Measurements from ENCODE around the gene REPS2. TPM values are rescaled to one million over a fixed set of nuclear protein-coding genes. Genes with fewer than 3 reads are reported as not detected.
"Not testable (repeated sequence)": the region's sequence is repeated elsewhere in the genome, so short reads cannot be mapped to it uniquely, and the experiment has no call there.

The REPS2 gene
- total RNA-seq, 1 experiment from 2014 or later, result 3.7 TPM

- H3K27ac Mint-ChIP-seq, result no peak overlapping the region
- peaks cover 7% of the 10 kb centered on the region in 2 experiments for H3K4me1 Mint-ChIP-seq
- no peak overlapping the region for H3T11ph ChIP-seq (ENCODE audit: low read length)
- H4K8ac ChIP-seq (replicated peaks; ENCODE audit: insufficient read length, low read depth, low read length), result no peak overlapping the region
- H3K4me3 Mint-ChIP-seq, result no peak overlapping the region
- H2AK5ac ChIP-seq (ENCODE audit: insufficient read length, low read length), result no peak overlapping the region
- H3K23ac ChIP-seq (ENCODE audit: insufficient read length, low read depth, low read length), result no peak overlapping the region
- H3K27me3 Mint-ChIP-seq (ENCODE audit: low read depth), result peaks cover 3% of the 10 kb centered on the region; the same call in 1 of the 2 replicates
- H2BK5ac ChIP-seq (ENCODE audit: insufficient read length, low read length), result no peak overlapping the region
- no peak overlapping the region for H3K18ac ChIP-seq (ENCODE audit: insufficient read length, low read depth, low read length)
- TF ChIP-seq CTCF (conservative IDR thresholded peaks at IDR 0.05), result no peak
- peaks cover 4% of the 10 kb centered on the region; the same call in 1 of the 2 replicates for H3K4me1 ChIP-seq (ENCODE audit: insufficient read depth, low read length)
- no peak for DNase-seq
- H2BK15ac ChIP-seq (ENCODE audit: low read depth, low read length), result no peak overlapping the region
- no CpG with 5 or more reads among the region's 1 CpG for whole genome bisulfite sequencing (ENCODE audit: extremely low coverage, insufficient read length, low lambda C conversion rate)
- H4K20me1 ChIP-seq (ENCODE audit: control insufficient read depth, insufficient read depth, insufficient read length), result no peaks in the 10 kb centered on the region
- no peaks in the 10 kb centered on the region for H3K27me3 ChIP-seq (ENCODE audit: insufficient read depth, low read length)
- H4K91ac ChIP-seq (ENCODE audit: insufficient read length, low read depth, low read length), result no peak overlapping the region
- no peak overlapping the region for H2BK120ac ChIP-seq (ENCODE audit: low read depth, low read length, poor library complexity, severe bottlenecking)
- no peak overlapping the region for H2AFZ ChIP-seq (ENCODE audit: low read length)
- no peak overlapping the region for H4K5ac ChIP-seq (ENCODE audit: insufficient read length, low read depth, low read length)
- no peak overlapping the region for H2BK12ac ChIP-seq (ENCODE audit: insufficient read length, low read depth, low read length)
- peaks cover 30% of the 10 kb centered on the region in 2 experiments for H3K9me3 Mint-ChIP-seq
- H3K14ac ChIP-seq (ENCODE audit: insufficient read depth, low read length), result no peak overlapping the region
- H3K79me2 ChIP-seq (ENCODE audit: insufficient read depth, low read length), result no peaks in the 10 kb centered on the region
- no peak overlapping the region for H2BK20ac ChIP-seq (ENCODE audit: low read depth, low read length, poor library complexity, severe bottlenecking)
- H3K9me3 ChIP-seq (ENCODE audit: control insufficient read depth, low read depth, low read length), result no peaks in the 10 kb centered on the region
- H3K9ac ChIP-seq (ENCODE audit: extremely low read depth, insufficient read length, low read length), result no peak overlapping the region
- no peaks in the 10 kb centered on the region for H3K79me1 ChIP-seq (ENCODE audit: insufficient read depth, low read depth, low read length, poor library complexity, severe bottlenecking)
- no peak overlapping the region for H3K4ac ChIP-seq (ENCODE audit: low read depth, low read length)
- H3K23me2 ChIP-seq (ENCODE audit: insufficient read length, low read depth, low read length, poor library complexity, severe bottlenecking), result no peaks in the 10 kb centered on the region
- no peak overlapping the region for H3K27ac ChIP-seq (ENCODE audit: insufficient read length, low read depth, low read length)
- no peak overlapping the region for H3K56ac ChIP-seq (ENCODE audit: insufficient read length, low read depth, low read length)
- peaks cover 8 to 18% (median 9%) of the 10 kb centered on the region in 3 experiments; a peak in 6 of 7 replicates for H3K36me3 Mint-ChIP-seq (ENCODE audit: insufficient read depth in 1 of 3, low read depth in 3 of 3)
- no peak overlapping the region for H3K4me2 ChIP-seq (ENCODE audit: insufficient read depth, insufficient read length, low read length)
These were observed 16.8 kb downstream of the REPS2 start for GRCh38 chrX:16963216-16963615.

DNA sequence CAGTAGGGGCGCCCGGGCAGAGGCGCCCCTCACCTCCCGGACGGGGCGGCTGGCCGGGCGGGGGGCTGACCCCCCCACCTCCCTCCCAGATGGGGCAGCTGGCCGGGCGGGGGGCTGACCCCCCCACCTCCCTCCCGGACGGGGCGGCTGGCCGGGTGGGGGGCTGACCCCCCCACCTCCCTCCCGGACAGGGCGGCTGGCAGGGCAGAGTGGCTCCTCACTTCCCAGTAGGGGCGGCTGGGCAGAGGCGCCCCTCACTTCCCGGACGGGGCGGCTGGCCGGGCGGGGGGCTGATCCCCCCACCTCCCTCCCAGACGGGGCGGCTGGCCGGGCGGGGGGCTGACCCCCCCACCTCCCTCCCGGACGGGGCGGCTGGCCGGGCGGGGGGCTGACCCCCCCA is 18.5 kb downstream of the REPS2 start:
- H3K14ac ChIP-seq (ENCODE audit: insufficient read depth, low read length); H3K4ac ChIP-seq (ENCODE audit: low read depth, low read length); H3K4me1 Mint-ChIP-seq; H3K9me3 ChIP-seq (ENCODE audit: control insufficient read depth, low read depth, low read length); H3K27me3 Mint-ChIP-seq (ENCODE audit: low read depth); H3K4me3 Mint-ChIP-seq; H3T11ph ChIP-seq (ENCODE audit: low read length); H3K79me2 ChIP-seq (ENCODE audit: insufficient read depth, low read length); H2AFZ ChIP-seq (ENCODE audit: low read length); H3K9ac ChIP-seq (ENCODE audit: extremely low read depth, insufficient read length, low read length); H4K91ac ChIP-seq (ENCODE audit: insufficient read length, low read depth, low read length); H3K4me2 ChIP-seq (ENCODE audit: insufficient read depth, insufficient read length, low read length); H2BK120ac ChIP-seq (ENCODE audit: low read depth, low read length, poor library complexity, severe bottlenecking); H3K18ac ChIP-seq (ENCODE audit: insufficient read length, low read depth, low read length); H3K23me2 ChIP-seq (ENCODE audit: insufficient read length, low read depth, low read length, poor library complexity, severe bottlenecking); H4K20me1 ChIP-seq (ENCODE audit: control insufficient read depth, insufficient read depth, insufficient read length); H4K5ac ChIP-seq (ENCODE audit: insufficient read length, low read depth, low read length); H2BK20ac ChIP-seq (ENCODE audit: low read depth, low read length, poor library complexity, severe bottlenecking); H3K4me1 ChIP-seq (ENCODE audit: insufficient read depth, low read length); H3K56ac ChIP-seq (ENCODE audit: insufficient read length, low read depth, low read length); H3K79me1 ChIP-seq (ENCODE audit: insufficient read depth, low read depth, low read length, poor library complexity, severe bottlenecking); H3K27me3 ChIP-seq (ENCODE audit: insufficient read depth, low read length); H2BK12ac ChIP-seq (ENCODE audit: insufficient read length, low read depth, low read length); H4K8ac ChIP-seq (replicated peaks; ENCODE audit: insufficient read length, low read depth, low read length); H3K27ac ChIP-seq (ENCODE audit: insufficient read length, low read depth, low read length); H2AK5ac ChIP-seq (ENCODE audit: insufficient read length, low read length); H2BK5ac ChIP-seq (ENCODE audit: insufficient read length, low read length); H3K27ac Mint-ChIP-seq; DNase-seq; H2BK15ac ChIP-seq (ENCODE audit: low read depth, low read length); H3K23ac ChIP-seq (ENCODE audit: insufficient read length, low read depth, low read length): not testable (repeated sequence)
- Mint-ChIP-seq H3K36me3 (ENCODE audit: insufficient read depth in 1 of 3, low read depth in 3 of 3) (peaks cover 11 to 20% (median 12%) of the 10 kb centered on the region in 3 experiments), H3K9me3 (peaks cover 34 to 37% of the 10 kb centered on the region in 2 experiments)
- no CpG with 5 or more reads among the region's 32 CpGs for WGBS (ENCODE audit: extremely low coverage, insufficient read length, low lambda C conversion rate)
